NCI-H2171 (cell line): ENCODE measurements around the gene CAMTA1.
"Not testable (repeated sequence)": the region's sequence is repeated elsewhere in the genome, so short reads cannot be mapped to it uniquely, and the experiment has no call there.

Experiments
- DNase-seq: peaks from one replicate; lab custom pipeline; 2025; lab: John Stamatoyannopoulos, UW

CAMTA1 gene

DNA sequence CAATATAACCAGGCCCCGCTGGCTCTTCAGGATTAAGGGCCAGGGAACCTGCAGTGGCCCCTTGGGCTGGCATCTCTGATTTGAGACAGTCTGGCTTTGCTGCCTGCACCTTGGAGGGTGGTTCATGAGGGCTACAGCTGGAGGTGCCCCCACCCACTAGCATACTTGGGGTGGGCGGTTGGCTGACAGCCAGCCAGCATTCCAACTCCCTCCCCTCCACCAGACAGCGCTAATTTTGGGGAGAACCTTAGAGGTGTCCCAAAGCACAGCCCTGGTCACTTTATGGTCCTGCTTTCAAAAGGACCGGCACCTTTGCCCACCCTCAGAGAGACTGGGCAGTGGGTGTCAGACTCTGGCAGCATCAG, 805.2 kb downstream of the CAMTA1 start:
- no peak for DNase-seq

DNA sequence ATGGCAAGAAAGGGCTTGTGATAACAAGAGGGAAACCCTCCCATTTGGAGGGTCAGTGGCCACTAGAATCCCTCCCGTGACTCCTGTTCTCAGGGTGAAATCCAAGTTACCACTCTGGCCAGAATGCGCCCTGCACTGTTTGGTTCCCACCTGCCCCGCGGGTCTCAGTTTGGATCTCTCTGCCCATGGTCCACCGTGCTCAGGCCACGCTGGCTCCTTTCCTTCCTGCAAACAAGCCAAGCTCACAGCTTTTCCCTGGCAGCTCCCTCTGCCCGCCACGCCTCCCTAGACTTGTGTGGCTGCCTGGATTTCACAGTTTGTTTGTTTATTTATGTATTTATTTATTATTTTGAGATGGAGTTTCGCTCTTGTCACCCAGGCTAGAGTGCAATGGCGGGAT, 806.3 kb downstream of the CAMTA1 start:
- DNase-seq, result no peak

DNA sequence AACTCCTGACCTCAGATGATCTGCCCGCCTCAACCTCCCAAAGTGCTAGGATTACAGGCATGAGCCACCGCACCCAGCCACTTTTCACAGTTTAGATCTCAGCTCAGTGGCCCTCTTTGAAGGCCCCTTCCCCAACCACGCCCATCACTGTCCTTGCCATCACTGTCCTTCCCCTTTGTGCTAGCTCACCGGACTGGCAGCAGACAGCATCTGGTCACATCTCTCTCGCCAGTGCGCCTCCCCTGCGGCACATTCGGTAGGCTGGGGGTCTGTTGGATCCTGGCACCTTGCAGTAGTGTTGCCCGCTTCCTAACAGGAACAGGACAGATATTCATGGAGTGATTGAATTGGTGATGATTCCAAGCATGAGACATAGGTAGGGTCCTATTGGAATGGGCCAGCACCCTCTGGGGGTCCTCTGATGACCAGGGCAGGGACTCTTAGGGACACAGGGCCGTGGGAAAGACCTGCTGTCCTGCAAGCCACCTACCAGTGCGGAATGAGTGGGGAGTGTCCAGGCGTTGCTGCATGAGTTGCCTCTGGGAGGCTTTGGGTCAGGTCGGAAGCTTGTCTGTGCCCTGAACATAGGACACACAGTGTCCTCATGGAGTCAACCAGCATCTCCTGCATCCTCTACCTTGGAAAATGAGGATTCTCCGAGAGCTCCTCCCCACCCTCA, 807.0 kb downstream of the CAMTA1 start:
- no peak for DNase-seq

GRCh38 chr1:7594002-7594713, 808.9 kb downstream of the CAMTA1 start:
- no peak for DNase-seq

GRCh38 chr1:7594714-7595295, 809.6 kb downstream of the CAMTA1 start:
- no peak for DNase-seq

GRCh38 chr1:7595336-7595735, 810.1 kb downstream of the CAMTA1 start:
- no peak for DNase-seq

DNA sequence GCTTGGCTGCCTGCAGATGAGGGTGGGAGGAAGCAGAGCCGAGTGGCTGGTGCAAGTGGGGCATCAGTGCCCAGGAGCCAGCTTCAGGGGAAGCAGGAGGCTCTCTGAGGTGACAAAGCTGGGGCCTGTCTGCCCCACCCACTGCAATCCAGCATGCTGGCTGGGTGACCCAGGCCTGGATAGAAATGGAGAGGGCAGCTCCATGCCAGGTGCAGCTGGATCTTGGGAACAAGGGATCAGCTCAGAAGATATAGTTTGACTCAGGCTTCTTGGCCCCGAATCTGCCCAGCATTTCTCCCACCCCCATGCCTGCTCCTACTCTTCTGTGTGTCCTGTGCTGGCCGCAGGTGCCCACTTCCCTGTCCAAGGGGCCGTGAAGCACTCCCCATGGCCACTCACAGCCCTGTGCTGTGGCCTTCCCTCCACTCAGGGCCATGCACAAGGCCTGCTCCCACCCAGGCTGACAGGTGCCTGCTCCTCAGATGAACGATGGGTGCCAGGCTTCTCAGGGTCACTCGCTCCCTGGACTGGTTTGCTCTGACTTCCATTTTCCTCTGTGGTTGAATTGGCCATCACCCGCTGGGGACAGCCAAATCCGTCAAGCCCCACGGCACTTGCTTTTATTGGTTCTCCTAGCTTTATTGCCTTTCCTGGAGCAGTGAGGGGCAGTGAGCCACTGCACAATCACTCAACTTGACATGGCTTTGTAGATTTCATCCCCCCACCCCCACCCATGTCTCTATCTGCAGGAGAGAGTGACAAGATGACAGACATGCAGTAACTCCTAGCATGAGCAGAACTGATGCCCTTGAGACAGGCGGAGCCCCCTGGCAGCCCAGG, 811.1 kb downstream of the CAMTA1 start:
- no peak for DNase-seq

DNA sequence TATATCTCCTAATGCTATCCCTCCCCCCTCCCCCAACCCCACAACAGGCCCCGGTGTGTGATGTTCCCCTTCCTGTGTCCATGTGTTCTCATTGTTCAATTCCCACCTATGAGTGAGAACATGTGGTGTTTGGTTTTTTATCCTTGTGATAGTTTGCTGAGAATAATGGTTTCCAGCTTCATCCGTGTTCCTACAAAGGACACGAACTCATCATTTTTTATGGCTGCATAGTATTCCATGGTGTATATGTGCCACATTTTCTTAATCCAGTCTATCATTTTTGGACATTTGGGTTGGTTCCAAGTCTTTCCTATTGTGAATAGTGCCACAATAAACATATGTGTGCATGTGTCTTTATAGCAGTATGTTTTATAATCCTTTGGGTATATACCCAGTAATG, 812.8 kb downstream of the CAMTA1 start:
- not testable (repeated sequence) for DNase-seq

DNA sequence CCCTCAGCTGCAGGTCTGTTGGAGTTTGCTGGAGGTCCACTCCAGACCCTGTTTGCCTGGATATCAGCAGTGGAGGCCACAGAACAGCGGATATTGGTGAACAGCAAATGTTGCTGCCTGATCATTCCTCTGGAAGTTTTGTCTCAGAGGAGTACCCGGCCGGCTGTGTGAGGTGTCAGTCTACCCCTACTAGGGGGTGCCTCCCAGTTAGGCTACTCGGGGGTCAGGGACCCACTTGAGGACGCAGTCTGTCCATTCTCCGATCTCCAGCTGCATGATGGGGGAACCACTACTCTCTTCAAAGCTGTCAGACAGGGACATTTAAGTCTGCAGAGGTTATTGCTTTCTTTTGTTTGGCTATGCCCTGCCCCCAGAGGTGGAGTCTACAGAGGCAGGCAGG, 819.7 kb downstream of the CAMTA1 start:
- not testable (repeated sequence) for DNase-seq

DNA sequence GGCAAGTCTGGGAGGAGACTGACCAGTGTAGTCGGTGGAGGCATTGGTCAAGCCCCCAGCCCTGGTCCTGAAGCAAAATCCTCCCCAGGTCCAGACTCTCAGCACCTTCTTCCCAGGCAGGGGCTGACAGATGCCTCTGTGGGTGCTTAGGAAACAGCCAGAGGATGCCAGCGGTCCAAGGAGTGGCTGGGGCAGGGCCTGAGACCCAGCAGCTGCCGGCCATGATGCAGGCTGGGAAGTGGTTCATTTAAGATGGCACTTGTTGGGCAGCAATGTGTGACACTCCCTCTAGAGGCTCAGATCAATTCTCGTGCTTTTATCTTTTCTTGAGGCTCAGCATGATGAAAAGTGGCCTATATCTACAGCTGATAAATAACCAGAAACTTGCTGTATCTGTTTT, 820.8 kb downstream of the CAMTA1 start:
- no peak for DNase-seq

- DNase-seq, result no peak
These were observed 821.8 kb downstream of the CAMTA1 start for GRCh38 chr1:7607097-7607496.

DNA sequence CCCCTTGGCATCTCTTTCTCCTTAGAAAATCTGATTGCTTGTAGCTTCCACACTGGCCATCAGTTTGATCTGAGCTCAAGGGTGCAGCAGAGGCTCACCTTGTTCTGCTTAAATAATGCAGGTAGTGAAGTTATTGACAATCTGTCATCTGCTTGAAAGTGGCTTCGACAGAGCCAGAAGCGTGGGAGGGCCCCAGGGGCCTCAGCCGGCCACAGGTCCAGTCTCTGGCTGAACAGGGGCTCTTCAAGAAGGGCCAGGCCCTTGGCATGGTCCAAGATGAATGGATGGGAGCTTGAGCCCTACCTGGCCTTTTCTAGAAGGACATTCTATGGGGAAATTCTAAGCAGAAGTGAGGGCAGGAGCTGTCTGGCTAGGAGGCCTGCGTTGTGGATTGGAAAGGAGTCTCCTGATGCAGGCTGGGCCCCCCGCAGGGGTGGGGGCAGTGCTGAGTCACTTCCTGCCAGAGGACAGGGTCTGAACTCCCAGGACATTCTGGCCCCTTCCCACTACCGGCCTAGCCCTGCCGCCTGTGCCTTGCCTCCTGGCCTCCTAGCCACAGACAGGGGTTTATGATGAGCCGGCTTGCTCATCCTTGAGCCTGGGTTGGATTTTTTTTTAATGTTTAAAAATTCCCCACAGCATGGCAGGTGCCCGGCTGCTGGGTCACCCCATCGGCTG, 823.5 kb downstream of the CAMTA1 start:
- DNase-seq, result no peak

- no peak for DNase-seq
These were observed 824.2 kb downstream of the CAMTA1 start for GRCh38 chr1:7609311-7609994.

DNA sequence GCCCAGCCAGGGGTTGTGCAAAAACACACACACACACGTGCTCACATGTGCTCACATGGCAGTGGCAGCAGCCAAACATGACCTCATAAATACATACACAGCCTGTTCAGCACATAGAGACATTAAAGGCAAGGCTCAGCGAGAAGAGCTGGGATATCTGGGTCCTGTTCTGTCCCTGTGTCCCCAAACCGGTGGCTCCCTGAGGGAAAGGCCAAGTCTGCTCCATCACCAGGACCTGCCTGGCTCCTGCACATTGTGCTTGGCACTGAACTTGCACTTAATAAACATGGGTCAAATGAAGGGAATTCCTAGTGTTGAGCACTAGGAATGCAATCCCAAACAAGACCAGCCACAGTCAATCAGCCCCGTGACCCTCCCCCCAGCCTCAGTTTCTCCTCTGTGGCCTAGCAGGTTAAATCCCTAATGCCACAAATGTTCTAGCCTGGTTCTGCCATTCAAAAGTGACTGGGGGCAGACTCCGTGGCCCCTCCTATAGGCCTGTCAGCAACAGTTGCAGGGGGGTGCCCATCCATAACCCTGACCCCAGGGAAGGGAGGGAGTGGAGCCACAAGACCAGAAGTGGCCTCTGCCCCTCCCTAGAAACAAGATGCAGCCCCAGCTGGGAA, 825.0 kb downstream of the CAMTA1 start:
- no peak for DNase-seq

DNA sequence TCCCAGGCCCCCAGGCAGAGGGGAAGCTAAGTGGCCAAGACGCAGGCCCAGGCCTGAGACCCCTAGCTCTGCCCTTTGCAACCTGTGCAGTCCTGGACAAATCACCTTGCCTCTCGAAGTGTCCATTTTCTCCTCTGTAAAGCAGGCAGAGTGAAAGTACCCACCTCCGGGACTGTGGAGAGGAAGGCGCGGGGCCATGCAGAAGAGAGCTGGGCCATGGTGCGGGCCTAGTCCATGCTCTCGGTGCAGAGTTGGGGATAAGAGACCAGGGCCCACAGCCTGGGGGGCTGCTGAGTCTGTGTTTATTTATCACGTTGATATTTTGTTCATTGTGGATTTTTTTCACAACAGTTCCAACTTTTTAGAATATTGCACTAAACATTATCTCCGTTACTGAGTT, 825.7 kb downstream of the CAMTA1 start:
- no peak for DNase-seq

DNA sequence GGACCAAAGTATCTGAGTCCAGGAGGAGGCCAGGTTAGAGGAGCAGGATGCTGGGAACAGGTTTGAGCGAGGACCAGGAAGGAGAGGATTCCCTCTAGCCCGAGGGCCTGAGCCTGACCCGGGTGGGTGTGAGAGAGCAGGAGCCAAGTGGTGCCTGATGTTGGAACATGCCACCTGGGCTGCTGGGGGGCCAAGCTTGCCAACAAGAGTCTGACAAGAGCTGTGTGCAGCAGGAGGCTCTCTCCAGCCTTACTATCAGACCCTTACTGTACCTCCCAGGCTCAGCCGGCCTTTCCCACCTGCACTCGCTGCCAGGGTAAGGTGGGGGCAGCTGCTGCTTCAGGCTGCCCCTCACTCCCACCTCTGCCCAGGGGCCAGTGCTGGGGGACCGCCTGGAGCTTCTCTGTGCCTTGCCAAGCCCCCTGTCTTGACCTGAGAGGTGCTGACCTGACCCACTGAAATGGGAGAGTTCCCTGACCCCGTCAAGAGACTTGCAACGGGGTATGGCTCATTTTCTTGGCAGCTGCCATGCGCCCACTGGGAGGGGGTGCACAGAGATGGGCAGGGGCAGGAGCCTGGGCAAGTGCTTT, 826.3 kb downstream of the CAMTA1 start:
- DNase-seq, result no peak

- DNase-seq, result no peak
These were observed 828.0 kb downstream of the CAMTA1 start for GRCh38 chr1:7613106-7613850.

- no peak for DNase-seq
These were observed 828.6 kb downstream of the CAMTA1 start for GRCh38 chr1:7613851-7614205.

DNA sequence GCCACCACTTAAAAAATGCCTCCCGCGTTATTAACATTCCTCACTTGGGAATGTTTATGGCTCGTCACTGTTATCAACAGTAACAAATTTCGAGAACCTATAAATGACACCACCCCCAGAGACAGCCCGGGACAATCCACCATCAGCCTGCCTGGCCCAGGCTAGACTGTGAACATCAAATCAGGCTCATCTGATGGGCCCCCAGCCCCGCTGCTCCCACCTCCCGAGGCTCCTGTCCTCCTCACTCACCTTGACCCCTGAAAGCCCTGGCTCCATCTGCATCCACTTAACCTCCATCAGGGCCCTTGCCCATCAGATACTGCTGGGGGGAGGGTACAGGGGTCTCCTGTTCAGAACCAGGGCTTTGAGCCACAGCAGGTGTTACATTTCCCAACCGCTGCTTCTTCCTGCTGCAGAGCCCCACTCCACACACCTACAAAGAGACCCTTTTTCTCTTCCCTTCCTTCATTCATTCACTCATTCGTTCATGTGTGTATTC, 829.4 kb downstream of the CAMTA1 start:
- DNase-seq, result no peak

DNA sequence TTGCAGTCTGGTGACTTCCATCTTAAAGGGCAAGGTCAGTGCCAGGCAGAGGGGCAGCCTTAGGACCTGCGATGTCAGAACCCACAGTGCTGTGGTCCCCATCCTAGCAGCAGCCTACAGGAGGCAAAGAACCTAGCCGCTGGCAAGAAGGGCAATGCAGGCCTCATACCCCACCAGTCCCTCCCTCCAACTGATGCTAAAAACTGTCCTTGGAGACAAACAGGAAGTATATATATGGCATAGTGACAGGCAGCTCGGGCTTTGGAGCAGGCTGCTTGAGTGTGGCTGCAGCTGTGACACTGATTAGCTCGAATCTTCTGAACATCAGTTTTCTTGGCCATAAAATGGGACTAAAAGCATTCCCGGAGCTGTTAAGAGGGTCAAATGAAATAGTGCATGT, 829.9 kb downstream of the CAMTA1 start:
- no peak for DNase-seq
